Measurements from ENCODE around the gene FBXO11.

DNA sequence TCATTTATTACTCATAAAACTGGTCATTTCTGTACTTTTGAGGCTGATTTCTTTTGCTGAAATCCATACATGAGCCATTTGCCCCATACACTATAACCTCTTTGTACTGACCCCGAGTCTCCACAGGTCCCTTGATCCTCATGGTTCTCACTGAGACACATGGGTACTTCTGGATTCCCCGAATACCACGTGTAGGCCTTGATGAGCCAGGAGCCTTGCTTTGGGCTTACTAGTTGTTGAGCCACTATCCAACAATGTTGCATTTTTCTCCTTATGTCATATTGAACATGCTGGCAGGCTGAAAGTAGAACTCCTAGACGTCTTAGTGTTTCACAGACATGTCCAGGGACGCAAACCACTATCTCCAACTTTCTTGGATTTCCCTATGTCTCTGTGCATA is 2.4 kb upstream of the FBXO11 start:
- TF ChIP-seq, protein P1, sequence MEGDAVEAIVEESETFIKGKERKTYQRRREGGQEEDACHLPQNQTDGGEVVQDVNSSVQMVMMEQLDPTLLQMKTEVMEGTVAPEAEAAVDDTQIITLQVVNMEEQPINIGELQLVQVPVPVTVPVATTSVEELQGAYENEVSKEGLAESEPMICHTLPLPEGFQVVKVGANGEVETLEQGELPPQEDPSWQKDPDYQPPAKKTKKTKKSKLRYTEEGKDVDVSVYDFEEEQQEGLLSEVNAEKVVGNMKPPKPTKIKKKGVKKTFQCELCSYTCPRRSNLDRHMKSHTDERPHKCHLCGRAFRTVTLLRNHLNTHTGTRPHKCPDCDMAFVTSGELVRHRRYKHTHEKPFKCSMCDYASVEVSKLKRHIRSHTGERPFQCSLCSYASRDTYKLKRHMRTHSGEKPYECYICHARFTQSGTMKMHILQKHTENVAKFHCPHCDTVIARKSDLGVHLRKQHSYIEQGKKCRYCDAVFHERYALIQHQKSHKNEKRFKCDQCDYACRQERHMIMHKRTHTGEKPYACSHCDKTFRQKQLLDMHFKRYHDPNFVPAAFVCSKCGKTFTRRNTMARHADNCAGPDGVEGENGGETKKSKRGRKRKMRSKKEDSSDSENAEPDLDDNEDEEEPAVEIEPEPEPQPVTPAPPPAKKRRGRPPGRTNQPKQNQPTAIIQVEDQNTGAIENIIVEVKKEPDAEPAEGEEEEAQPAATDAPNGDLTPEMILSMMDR (IDR thresholded peaks at IDR 0.05): no peak
- TF ChIP-seq POLR2A (IDR thresholded peaks at IDR 0.05) (no peak), POLR2AphosphoS5 (IDR thresholded peaks at IDR 0.05) (no peak)

Data from transverse colon (tissue), 4 donors.